HCT116 (cell line): ENCODE data around the gene BUB3. TPM values are rescaled to one million over a fixed set of nuclear protein-coding genes. Genes with fewer than 3 reads are reported as not detected.

Source experiments
- ATAC-seq: fragments of 200-7000 bp; cut with Tn5 transposase; 2 replicates; pipeline ENCODE4 v1.9.1; 2020; ENCODE audit warnings: mild to moderate bottlenecking, moderate library complexity
- BruUV-seq: library from RNA; stranded (reverse); fragments of 400-500 nt; replicated peaks from 2 replicates; lab custom pipeline; 2021; lab: Mats Ljungman, UMichigan
- CTCF ChIA-PET: fragments of 300-600 bp; sonication (Branson Sonifier 250); formaldehyde crosslinking; loops from one replicate; lab custom pipeline; 2021; ENCODE audit warnings: antibody characterized with exemption; lab: Charles Lee
- POLR2A ChIA-PET: fragments of 300-600, 350-600 bp; sonication (Branson Sonifier 250); formaldehyde crosslinking; loops from one replicate; lab custom pipeline; 2021; ENCODE audit warnings: antibody characterized with exemption; lab: Charles Lee
- RAD21 ChIA-PET, 2 experiments: fragments of 300-600 bp; sonication (Branson Sonifier 250); formaldehyde crosslinking; loops; one replicate each; lab custom pipeline; 2023; ENCODE audit warnings: low total read pairs in 2 of 2; ENCODE audit not compliant: uncharacterized antibody in 2 of 2, unreplicated experiment in 2 of 2, low non-redundant PET in 1 of 2; lab: Charles Lee
- DNase-seq: peaks from one replicate; pipeline ENCODE4 v3.0.0-alpha.2; 2010; ENCODE audit warnings: low read depth, low spot score
- H2AFZ ChIP-seq: fragments of 200-600 bp; shearing (Covaris generic), sonication (generic); 2 replicates; pipeline ENCODE4 v1.6.1; 2017; ENCODE audit warnings: low read depth, mixed run types, mixed read lengths, antibody characterized with exemption, low read length; ENCODE audit not compliant: poor library complexity, severe bottlenecking
- H3K27ac ChIP-seq: 2 replicates; pipeline ENCODE4 v1.5.1; 2012; ENCODE audit warnings: low read depth, low read length
- H3K27me3 ChIP-seq: fragments of 200-600 bp; sonication (generic); 2 replicates; pipeline ENCODE4 v1.6.1; 2016; ENCODE audit warnings: mixed run types, low read length, mixed read lengths; ENCODE audit not compliant: insufficient read depth
- H3K36me3 ChIP-seq, 2 experiments: fragments of 200-500 bp in 1 of 2; fragments of 200-600 bp in 1 of 2; sonication (Bioruptor generic) in 1 of 2; sonication (generic) in 1 of 2; 2 replicates each; pipeline versions ENCODE4 v1.5.1 to v1.6.1; 2014 to 2016; ENCODE audit warnings: low read length in 2 of 2, inconsistent platforms in 1 of 2, mixed read lengths in 1 of 2, mixed run types in 1 of 2; ENCODE audit not compliant: insufficient read depth in 2 of 2, control insufficient read depth in 1 of 2
- H3K4me1 ChIP-seq, 2 experiments: fragments of 200-600 bp in 1 of 2; sonication (generic) in 1 of 2; 2 replicates each; pipeline versions ENCODE4 v1.5.1 to v1.6.1; 2012 to 2017; ENCODE audit warnings: low read length in 2 of 2, inconsistent platforms in 1 of 2, mild to moderate bottlenecking in 1 of 2, mixed read lengths in 1 of 2, mixed run types in 1 of 2, moderate library complexity in 1 of 2; ENCODE audit not compliant: insufficient read depth in 2 of 2, control insufficient read depth in 1 of 2
- H3K4me2 ChIP-seq: fragments of 200-600 bp; sonication (generic); 2 replicates; pipeline ENCODE4 v1.6.1; 2017; ENCODE audit warnings: mixed run types, low read length, mixed read lengths
- H3K4me3 ChIP-seq, 2 experiments: fragments of 200-600 bp in 1 of 2; sonication (generic) in 1 of 2; replicated peaks in 1 of 2; 2 replicates each; pipeline ENCODE4 v1.5.1; 2011 to 2016; ENCODE audit warnings: low read length in 2 of 2, control low read depth in 1 of 2, low read depth in 1 of 2, mild to moderate bottlenecking in 1 of 2, mixed read lengths in 1 of 2, mixed run types in 1 of 2
- H3K79me2 ChIP-seq: fragments of 200-600 bp; sonication (generic); 2 replicates; pipeline ENCODE4 v1.6.1; 2017; ENCODE audit warnings: mild to moderate bottlenecking, mixed run types, low read length, moderate library complexity, mixed read lengths; ENCODE audit not compliant: insufficient read depth
- H3K9ac ChIP-seq: fragments of 200-600 bp; sonication (generic); 2 replicates; pipeline ENCODE4 v1.6.1; 2016; ENCODE audit warnings: low read length, mixed read lengths
- H3K9me2 ChIP-seq: fragments of 200-600 bp; sonication (generic), shearing (Covaris generic); 2 replicates; pipeline ENCODE4 v1.6.1; 2017; ENCODE audit warnings: mixed run types, mild to moderate bottlenecking, moderate library complexity; ENCODE audit not compliant: insufficient read depth
- H3K9me3 ChIP-seq, 2 experiments: fragments of 200-500 bp in 1 of 2; fragments of 200-600 bp in 1 of 2; sonication (Bioruptor generic) in 1 of 2; sonication (generic) in 1 of 2; 2 replicates each; pipeline ENCODE4 v1.6.1; 2014 to 2017; ENCODE audit warnings: low read length in 2 of 2, mixed read lengths in 2 of 2, inconsistent platforms in 1 of 2, low read depth in 1 of 2, mild to moderate bottlenecking in 1 of 2, mixed run types in 1 of 2, moderate library complexity in 1 of 2; ENCODE audit not compliant: control insufficient read depth in 1 of 2, insufficient read depth in 1 of 2
- H4K20me1 ChIP-seq: fragments of 200-600 bp; sonication (generic), shearing (Covaris generic); 2 replicates; pipeline ENCODE4 v1.6.1; 2017; ENCODE audit warnings: mixed run types, mild to moderate bottlenecking, moderate library complexity; ENCODE audit not compliant: insufficient read depth
- ATF3 ChIP-seq: IDR thresholded peaks from 2 replicates; pipeline ENCODE4 v1.6.1; 2012
- CBX3 ChIP-seq: IDR thresholded peaks from 2 replicates; pipeline ENCODE4 v1.6.1; 2012; ENCODE audit warnings: low read depth
- CEBPB ChIP-seq: IDR thresholded peaks from 2 replicates; pipeline ENCODE4 v1.6.1; 2012; ENCODE audit warnings: low read depth
- EZH2phosphoT487 ChIP-seq: fragments of 200-600 bp; IDR thresholded peaks from 2 replicates; pipeline ENCODE4 v1.6.1; 2018; ENCODE audit warnings: antibody characterized with exemption, borderline replicate concordance
- MAX ChIP-seq: IDR thresholded peaks from 2 replicates; pipeline ENCODE4 v1.6.1; 2012
- POLR2AphosphoS5 ChIP-seq: IDR thresholded peaks from 2 replicates; pipeline ENCODE4 v1.6.1; 2011; ENCODE audit warnings: mild to moderate bottlenecking, low read depth, low read length, moderate library complexity
- RAD21 ChIP-seq: IDR thresholded peaks from 2 replicates; pipeline ENCODE4 v1.6.1; 2012; ENCODE audit warnings: low read depth, mild to moderate bottlenecking
- REST ChIP-seq: IDR thresholded peaks from 2 replicates; pipeline ENCODE4 v1.6.1; 2012; ENCODE audit warnings: low read depth
- SIN3A ChIP-seq: IDR thresholded peaks from 2 replicates; pipeline ENCODE4 v1.6.1; 2012; ENCODE audit warnings: low read depth
- SP1 ChIP-seq: IDR thresholded peaks from 2 replicates; pipeline ENCODE4 v1.6.1; 2012; ENCODE audit warnings: low read depth
- SRF ChIP-seq: IDR thresholded peaks from 2 replicates; pipeline ENCODE4 v1.6.1; 2012; ENCODE audit warnings: low read depth
- TCF7L2 ChIP-seq: IDR thresholded peaks from 2 replicates; pipeline ENCODE4 v1.7.0; 2011; ENCODE audit warnings: borderline replicate concordance, inconsistent platforms; ENCODE audit not compliant: insufficient read depth, insufficient read length; ENCODE audit errors: extremely low read depth
- ZNF274 ChIP-seq: fragments of 200-500 bp; sonication (Bioruptor generic); IDR thresholded peaks from 2 replicates; pipeline ENCODE4 v1.6.1; 2014; ENCODE audit warnings: mild to moderate bottlenecking, low read depth, low read length, inconsistent platforms
- intact Hi-C: fragments of 100-400 bp; cut with micrococcal nuclease; formaldehyde crosslinking; loops from 2 replicates; pipeline ENCODE4 v1.10.0; 2022
- total RNA-seq: library from RNA; stranded (reverse); gene quantifications from one replicate; pipeline ENCODE4 v1.2.1, GENCODE V29; 2021; ENCODE audit not compliant: unreplicated experiment

Gene BUB3
- total RNA-seq, 1 experiment from 2014 or later: 271 TPM

GRCh38 chr10:123134915-123135414 is 19.2 kb upstream of the BUB3 start:
- no peak for ATAC-seq
- Histone ChIP-seq H3K36me3 (no peaks in the 10 kb centered on the region), H3K27ac (no peak overlapping the region; the same call in 1 of the 2 replicates), H4K20me1 (no peaks in the 10 kb centered on the region), H3K4me3 (no peak overlapping the region), H3K79me2 (no peaks in the 10 kb centered on the region), H3K4me1 (peaks cover 5 to 15% of the 10 kb centered on the region in 2 experiments; a peak in 2 of 4 replicates), H3K4me2 (no peak overlapping the region), H2AFZ (no peak overlapping the region), H3K27me3 (no peaks in the 10 kb centered on the region), H3K9ac (no peak overlapping the region), H3K9me3 (no peaks in the 10 kb centered on the region), H3K9me2 (no peaks in the 10 kb centered on the region)
- no TSS peak for BruUV-seq
- intact Hi-C loops: no loop called here
- RAD21 ChIA-PET: no interaction called here
- DNase-seq: no peak
- CTCF ChIA-PET: interaction anchor here (1.1 to 2.2 kb wide), 3 partner anchors 10 to 423 kb away, joined by 3 to 9 read pairs (median 6); partner anchors contain the start of gene BUB3
- TF ChIP-seq CBX3 (no peak), ZNF274 (no peak), REST (no peak), MAX (no peak), CEBPB (no peak), SP1 (no peak), ATF3 (no peak), TCF7L2 (no peak), SRF (no peak), EZH2phosphoT487 (no peak), SIN3A (no peak), RAD21 (no peak), POLR2AphosphoS5 (no peak)
- POLR2A ChIA-PET: no interaction called here
